Activated T-cell treated with anti-CD3 and anti-CD28 coated beads for 48 hours (primary cell): Measurements from ENCODE around the gene SNX4.
"Not testable (repeated sequence)": the region's sequence is repeated elsewhere in the genome, so short reads cannot be mapped to it uniquely, and the experiment has no call there.

Experiments used
- DNase-seq: peaks from one replicate; pipeline ENCODE4 v3.0.0-alpha.2; 2020; ENCODE audit warnings: low read depth

The SNX4 gene

GRCh38 chr3:125462722-125463299, 57.2 kb downstream of the SNX4 start:
- no peak for DNase-seq

DNA sequence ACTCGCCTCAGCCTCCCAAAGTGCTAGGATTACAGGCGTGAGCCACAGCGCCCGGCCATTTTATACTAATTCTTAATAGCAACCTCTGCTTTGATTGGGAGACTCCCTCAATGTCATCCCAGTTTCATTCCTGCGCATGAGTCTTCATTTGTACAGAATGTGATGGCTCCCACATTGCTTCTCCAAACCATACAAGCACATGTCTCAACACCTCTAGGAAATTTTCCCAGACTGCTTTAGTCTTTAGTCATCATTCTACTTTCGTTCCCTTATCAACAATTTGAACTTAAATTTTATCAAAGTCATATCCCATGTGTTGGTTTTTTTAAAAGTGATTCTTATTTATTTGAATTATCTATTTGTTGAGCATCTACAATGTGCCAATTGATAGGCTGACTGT, 58.1 kb downstream of the SNX4 start:
- no peak for DNase-seq

DNA sequence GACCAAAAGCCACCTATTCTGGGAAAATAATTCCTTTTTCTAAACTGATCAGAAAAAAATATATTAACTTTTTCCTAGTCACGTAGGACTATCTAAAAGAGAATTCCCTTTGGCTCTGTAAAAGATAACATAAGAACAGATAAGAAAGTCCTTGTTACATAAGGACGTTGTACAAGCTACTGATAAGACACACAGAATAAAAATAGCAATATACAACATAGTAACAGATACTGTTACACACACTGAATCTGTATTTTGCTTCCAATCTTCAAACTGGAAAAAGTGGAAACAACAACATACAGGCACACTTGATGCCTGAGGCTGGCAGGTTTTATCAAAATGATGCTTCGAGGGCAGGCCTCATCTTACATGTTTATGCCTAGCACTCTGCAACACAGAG, 59.8 kb downstream of the SNX4 start:
- DNase-seq, result no peak

GRCh38 chr3:125443923-125444322, 76.1 kb downstream of the SNX4 start:
- no peak for DNase-seq

- no peak for DNase-seq
Observed at GRCh38 chr3:125442506-125442905, 77.5 kb downstream of the SNX4 start.

- DNase-seq, result no peak
Observed at GRCh38 chr3:125440970-125441369, 79.0 kb downstream of the SNX4 start.

DNA sequence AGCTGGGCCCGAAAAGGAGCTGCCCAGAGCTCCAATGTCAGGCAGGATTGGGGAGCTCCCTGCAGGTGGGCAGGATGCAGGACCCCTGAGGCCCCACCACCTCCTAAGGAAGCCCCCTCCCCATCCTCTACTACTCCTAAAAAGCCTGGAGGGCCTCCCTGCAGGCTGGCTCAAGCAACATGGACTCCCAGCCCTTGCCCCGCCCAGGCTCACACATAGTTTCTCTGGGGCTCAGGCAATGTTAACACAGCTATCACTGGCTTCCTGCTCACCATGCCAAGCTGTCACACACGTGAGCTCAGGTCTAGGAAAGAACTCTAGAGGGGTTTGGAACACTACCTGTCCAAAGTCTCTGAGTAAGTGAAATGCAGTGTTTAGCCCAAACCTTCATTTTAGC, 79.4 kb downstream of the SNX4 start:
- DNase-seq, result no peak

- DNase-seq, result peak; percentile 43
Observed at GRCh38 chr3:125437631-125438435, 82.2 kb downstream of the SNX4 start.

- no peak for DNase-seq
Observed at GRCh38 chr3:125436921-125437320, 83.1 kb downstream of the SNX4 start.

DNA sequence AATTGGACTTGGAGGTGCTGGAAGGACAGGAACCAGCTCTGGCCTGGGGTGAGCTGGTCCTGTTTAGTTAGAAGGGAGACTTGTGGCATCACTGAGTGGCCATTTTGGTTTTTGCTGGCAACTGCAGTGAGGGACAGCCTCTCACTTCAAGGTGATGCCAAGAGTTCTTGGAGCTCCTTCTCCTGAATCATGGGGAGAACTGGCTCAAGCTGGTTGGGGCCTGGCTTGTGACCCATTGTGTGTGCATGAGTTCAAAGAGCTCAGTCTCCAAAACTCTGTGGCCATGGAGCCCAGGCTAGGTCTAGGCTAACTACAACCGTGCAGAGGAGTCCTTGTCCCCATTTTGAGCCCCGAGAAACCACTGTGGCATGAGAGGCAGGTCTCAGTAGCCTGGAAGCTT, 84.8 kb downstream of the SNX4 start:
- DNase-seq, result no peak

- DNase-seq, result no peak
Observed at GRCh38 chr3:125434582-125435011, 85.4 kb downstream of the SNX4 start.

- no peak for DNase-seq
Observed at GRCh38 chr3:125433611-125434041, 86.4 kb downstream of the SNX4 start.

GRCh38 chr3:125433091-125433534, 86.9 kb downstream of the SNX4 start:
- DNase-seq, result no peak

DNA sequence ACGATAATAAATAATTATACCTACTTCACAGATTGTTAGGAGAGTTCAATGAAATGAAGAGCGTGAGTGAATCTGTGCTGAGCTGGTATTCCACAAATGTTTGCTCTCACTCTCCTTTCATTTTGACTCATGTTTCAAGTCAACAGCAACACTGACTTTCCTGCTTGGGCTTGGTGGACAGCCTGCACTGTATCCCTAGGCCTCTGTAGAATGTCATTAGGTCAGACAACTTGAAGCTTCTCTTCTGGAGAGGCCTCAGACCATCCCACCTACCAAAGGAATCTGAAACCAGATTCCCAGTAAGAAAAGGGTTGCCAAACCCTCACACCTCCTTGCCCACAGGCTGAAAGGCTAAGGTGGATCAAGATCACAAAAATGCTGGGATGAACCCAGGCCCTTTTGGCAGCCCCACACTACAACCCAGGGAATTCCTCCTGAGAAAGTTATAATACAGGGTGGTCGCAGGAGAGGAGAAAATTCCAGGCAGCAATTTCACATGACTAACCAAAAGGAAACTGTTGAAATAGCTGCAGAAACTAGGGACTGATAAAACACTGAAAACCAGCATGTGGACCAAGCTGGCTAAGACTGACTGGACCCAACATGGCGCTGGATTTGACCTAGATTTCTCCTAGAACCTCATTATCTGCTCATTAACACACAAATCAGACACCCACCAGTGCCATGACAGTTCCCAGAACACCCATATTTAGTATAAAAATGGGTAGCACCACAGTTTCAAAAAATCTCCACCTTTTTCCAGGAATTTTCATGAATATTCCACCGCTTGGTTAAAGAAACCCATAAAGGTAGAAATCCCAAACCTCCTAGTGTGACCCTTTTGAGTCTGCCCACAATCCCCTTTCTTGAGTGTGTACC, 87.9 kb downstream of the SNX4 start:
- no peak for DNase-seq

DNA sequence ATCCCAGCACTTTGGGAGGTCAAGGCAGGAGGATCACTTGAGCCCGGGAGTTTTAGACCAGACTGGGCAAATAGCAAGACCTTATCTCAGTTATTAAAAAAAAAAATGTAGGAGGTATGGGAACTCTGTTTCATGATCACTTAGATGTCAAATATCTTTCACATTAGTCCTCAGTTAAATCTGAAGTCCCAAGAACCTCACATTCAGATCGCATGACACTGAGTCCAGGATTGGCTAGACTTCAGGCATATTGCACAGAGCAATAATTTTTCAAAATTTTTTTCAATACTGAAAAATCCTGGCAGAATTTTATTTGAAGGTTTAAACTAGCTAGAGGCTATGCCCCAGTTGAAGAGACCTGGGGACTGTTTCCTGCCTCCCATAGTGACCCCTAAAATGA, 88.6 kb downstream of the SNX4 start:
- DNase-seq, result no peak

DNA sequence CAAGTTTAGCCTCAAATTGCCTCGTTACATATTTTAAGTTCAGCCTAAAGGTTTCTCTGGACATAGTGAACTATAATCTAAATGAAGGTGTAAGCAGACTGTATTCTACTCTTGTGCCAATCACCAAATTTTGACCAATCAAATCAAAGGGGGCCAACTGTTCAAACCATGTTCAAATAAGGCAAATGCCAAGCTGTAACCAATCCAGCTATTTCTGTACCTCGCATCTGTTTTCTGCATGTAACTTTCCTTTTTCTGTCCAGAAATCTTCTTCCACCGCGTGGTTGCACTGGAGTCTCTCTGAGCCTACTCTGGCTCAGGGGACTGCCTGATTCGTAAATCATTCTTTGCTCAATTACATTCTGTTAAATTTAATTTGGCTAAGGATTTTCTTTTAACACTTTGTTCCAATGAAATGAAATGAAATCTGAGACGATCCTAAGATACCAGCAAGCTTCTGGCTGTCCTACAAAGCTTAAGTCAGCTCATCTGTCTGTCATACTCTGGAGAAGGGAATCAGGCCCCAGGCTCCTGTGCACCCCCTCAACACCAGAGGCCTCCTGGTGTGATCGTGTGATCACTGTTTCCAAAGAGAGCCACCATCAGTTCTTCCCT, 91.7 kb downstream of the SNX4 start:
- DNase-seq, result no peak

DNA sequence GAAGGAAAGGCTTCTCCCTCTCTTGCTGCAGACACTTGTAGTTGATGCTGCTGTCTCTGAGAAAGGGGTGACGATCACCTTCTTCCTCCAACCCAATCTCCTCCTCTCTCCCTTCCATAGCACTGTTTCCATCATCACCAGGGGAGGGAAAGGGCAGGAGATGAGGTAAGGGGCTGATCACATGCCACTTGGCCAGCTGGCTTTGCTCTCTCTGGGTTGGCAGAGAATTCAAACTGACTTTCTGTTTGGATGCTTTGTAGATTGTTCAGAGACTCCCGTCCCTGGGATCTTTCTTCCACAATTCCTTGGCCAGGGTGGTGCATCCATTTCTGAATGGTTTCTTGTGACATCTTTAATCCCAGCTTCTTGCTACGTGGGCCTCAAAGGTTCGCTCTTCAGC, 101.7 kb downstream of the SNX4 start:
- DNase-seq, result no peak

- no peak for DNase-seq
Observed at GRCh38 chr3:125416235-125416634, 103.8 kb downstream of the SNX4 start.

- no peak for DNase-seq
Observed at GRCh38 chr3:125414669-125415068, 105.3 kb downstream of the SNX4 start.

DNA sequence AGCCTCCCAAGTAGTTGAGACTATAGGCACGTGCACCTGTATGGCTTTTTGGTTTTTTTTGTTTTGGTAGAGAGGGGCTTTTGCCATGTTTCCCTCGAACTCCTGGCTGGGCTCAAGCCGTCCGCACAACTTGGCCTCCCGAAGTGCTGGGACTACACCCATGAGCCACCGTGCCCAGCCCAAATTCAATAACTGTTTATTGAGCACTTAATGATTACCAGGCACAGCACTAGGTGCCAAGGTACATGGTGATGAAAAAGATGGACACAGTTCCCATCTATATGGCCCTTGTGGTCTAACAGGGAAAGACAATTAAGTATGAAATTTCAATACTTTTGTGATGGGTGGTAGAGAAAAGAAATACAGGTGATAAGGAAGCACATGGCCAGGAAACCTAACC, 109.1 kb downstream of the SNX4 start:
- DNase-seq, result no peak

GRCh38 chr3:125406070-125406469, 113.9 kb downstream of the SNX4 start:
- no peak for DNase-seq

GRCh38 chr3:125405515-125405914, 114.5 kb downstream of the SNX4 start:
- not testable (repeated sequence) for DNase-seq
